Cardiac muscle cell (in vitro differentiated cells and primary cell): ENCODE data around the gene GGA2. TPM values are rescaled to one million over a fixed set of nuclear protein-coding genes. Genes with fewer than 3 reads are reported as not detected.

ENCODE experiments used
- DNase-seq, 2 donors: peaks; one replicate each; pipeline versions ENCODE4 v3.0.0 to v3.0.0-alpha.2; 2010 to 2017; ENCODE audit warnings: low read depth in 1 of 2, low spot score in 1 of 2
- H3K27ac ChIP-seq: fragments of 200-600 bp; sonication (generic); 2 replicates; pipeline ENCODE4 v1.5.1; 2016
- H3K27me3 ChIP-seq: fragments of 200-600 bp; sonication (generic); 2 replicates; pipeline ENCODE4 v1.6.0; 2016; ENCODE audit warnings: control low read depth
- H3K36me3 ChIP-seq: fragments of 200-600 bp; sonication (generic); 2 replicates; pipeline ENCODE4 v1.5.1; 2016; ENCODE audit warnings: control low read depth
- H3K4me1 ChIP-seq: fragments of 200-600 bp; sonication (generic); 2 replicates; pipeline ENCODE4 v1.8.1; 2017; ENCODE audit warnings: low read depth, mild to moderate bottlenecking, mixed run types
- H3K4me3 ChIP-seq: fragments of 200-600 bp; sonication (generic); 2 replicates; pipeline ENCODE4 v1.5.1; 2016; ENCODE audit warnings: mild to moderate bottlenecking
- H3K9me3 ChIP-seq: fragments of 200-600 bp; sonication (generic); 2 replicates; pipeline ENCODE4 v1.5.1; 2017; ENCODE audit warnings: low read depth, mild to moderate bottlenecking, control low read depth
- CTCF ChIP-seq: IDR thresholded peaks from 2 replicates; pipeline ENCODE4 v1.5.1; 2012; ENCODE audit warnings: low read depth, mild to moderate bottlenecking, low read length
- polyA plus RNA-seq: library from polyadenylated mRNA; unstranded; fragments of >200 nt; fragmentation: Nextera tagmentation; extraction: Ambion mirVana; gene quantifications from 2 replicates; pipeline ENCODE4 v1.2.1, GENCODE V29; 2016
- total RNA-seq: library from RNA; depleted of rRNA; stranded (reverse); fragments of >200 nt; gene quantifications from 2 replicates; pipeline ENCODE4 v1.2.3, GENCODE V29; 2016

The GGA2 gene
- total and polyA plus RNA-seq, 2 experiments from 2014 or later = 126 to 149 TPM

DNA sequence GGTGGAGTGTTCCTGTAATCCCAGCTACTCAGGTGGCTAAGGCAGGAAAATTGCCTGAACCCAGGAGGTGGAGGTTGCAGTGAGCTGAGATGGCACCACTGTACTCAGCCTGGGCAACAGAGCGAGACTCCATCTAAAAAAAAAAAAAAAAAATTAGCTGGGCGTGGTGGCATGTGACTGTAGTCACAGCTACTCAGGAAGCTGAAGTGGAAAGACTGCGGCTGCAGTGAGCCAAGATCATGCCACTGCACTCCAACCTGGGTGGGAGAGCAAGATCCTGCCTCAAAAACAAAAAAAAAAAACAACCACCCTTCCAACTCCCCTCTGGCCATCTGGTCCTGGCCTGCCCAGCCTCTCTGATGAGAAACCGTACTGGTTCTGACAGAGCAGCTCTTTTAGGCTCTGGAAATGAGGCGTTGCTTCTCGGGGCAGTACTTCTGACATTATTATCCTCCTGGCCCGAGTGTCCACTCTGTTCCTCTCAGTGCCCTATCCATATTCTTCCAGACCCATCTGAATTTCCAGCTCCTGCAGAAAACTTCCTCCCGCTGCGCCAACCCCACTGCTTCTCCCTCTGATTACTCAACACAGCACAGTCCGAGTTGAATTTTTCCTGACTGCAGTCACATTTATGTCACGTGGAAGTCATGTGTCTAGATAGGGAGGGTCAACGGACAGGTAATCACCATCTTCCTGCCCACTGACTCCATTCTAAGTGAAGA is 13.3 kb downstream of the GGA2 start:
- Histone ChIP-seq H3K36me3 (peaks cover 39% of the 10 kb centered on the region), H3K27ac (peak overlapping the region; percentile 55), H3K27me3 (no peaks in the 10 kb centered on the region), H3K9me3 (no peaks in the 10 kb centered on the region), H3K4me3 (no peak overlapping the region), H3K4me1 (peaks cover 8% of the 10 kb centered on the region)
- no peak for TF ChIP-seq CTCF
- DNase-seq = peak in 1 of 2 donors; percentile 64

- peaks cover 38% of the 10 kb centered on the region for H3K36me3 ChIP-seq
- H3K27ac ChIP-seq = no peak overlapping the region
- H3K9me3 ChIP-seq = no peaks in the 10 kb centered on the region
- peaks cover 8% of the 10 kb centered on the region for H3K4me1 ChIP-seq
- H3K27me3 ChIP-seq = no peaks in the 10 kb centered on the region
- DNase-seq = no peak
- TF ChIP-seq CTCF = no peak
- H3K4me3 ChIP-seq = no peak overlapping the region
Measured at GRCh38 chr16:23495671-23496070, 14.6 kb downstream of the GGA2 start.

DNA sequence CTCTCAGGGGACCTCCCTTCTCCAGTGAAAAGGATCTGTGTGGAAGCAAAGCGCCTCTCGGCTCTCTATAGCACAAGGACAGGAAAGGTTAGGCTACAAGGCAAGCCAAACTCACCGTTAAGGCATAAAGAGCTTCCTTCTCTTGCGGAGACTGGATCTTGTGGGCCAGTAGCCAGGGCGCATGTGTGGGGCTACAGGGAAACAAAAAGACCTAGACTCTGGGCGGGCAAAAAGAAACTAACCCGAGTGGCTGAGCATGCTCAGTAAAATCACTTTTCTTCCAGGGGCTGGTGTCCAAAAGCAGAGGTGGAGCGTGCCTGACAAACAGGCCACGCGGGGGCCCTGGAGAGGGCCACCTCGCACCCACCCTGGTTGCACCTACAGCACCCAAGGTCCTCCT is 16.1 kb downstream of the GGA2 start:
- no peak for TF ChIP-seq CTCF
- Histone ChIP-seq H3K4me3 (no peak overlapping the region), H3K27me3 (no peaks in the 10 kb centered on the region), H3K9me3 (no peaks in the 10 kb centered on the region), H3K36me3 (peaks cover 52% of the 10 kb centered on the region), H3K27ac (no peak overlapping the region), H3K4me1 (peaks cover 8% of the 10 kb centered on the region)
- DNase-seq = no peak

GRCh38 chr16:23491490-23492391 is 18.6 kb downstream of the GGA2 start:
- peaks cover 72% of the 10 kb centered on the region for H3K36me3 ChIP-seq
- no peak overlapping the region for H3K4me3 ChIP-seq

DNA sequence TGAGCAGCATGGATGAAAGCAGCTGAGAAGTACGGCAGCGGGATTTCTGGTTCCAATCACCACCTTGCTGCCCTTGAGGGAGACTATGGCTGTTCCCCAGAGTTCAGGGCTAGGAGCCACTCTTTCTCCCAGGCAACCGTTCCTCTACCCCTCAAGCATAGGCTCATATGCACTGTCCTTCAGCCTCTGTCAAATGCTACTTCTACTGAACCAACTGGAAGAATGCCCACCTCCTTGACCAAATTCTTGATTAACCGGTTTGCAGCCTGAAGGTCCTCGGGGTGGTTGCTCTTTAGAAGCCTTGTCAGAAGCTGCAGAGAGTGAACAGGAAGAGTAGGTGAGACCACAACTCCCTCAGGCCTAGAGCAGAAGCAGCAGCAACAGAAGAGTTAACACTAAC is 23.8 kb downstream of the GGA2 start:
- Histone ChIP-seq H3K4me1 (no peaks in the 10 kb centered on the region), H3K9me3 (no peaks in the 10 kb centered on the region), H3K36me3 (peaks cover 80% of the 10 kb centered on the region), H3K27me3 (no peaks in the 10 kb centered on the region), H3K4me3 (no peak overlapping the region), H3K27ac (no peak overlapping the region)
- no peak for DNase-seq
- no peak for TF ChIP-seq CTCF

More at GRCh38 chr16:23491490-23492391, 18.6 kb downstream of the GGA2 start:
- Histone ChIP-seq H3K27me3 (no peaks in the 10 kb centered on the region), H3K27ac (no peak overlapping the region), H3K4me1 (no peaks in the 10 kb centered on the region), H3K9me3 (no peaks in the 10 kb centered on the region)
- TF ChIP-seq CTCF = no peak
- peak in 1 of 2 donors; percentile 18 for DNase-seq
